Tibial artery (tissue), 4 donors: ENCODE measurements around the gene TAF3.

Source experiments
- DNase-seq, 2 donors: peaks; one replicate each; pipeline ENCODE4 v3.0.0-alpha.2; 2019
- H3K27ac ChIP-seq, 2 donors: fragments of 200-600 bp; sonication (generic) in 1 of 2; 1 replicate in 1 of 2; 2 replicates in 1 of 2; pipeline ENCODE4 v1.5.1; 2018 to 2019; ENCODE audit warnings: mild to moderate bottlenecking in 1 of 2
- H3K27me3 ChIP-seq, 2 donors: fragments of 200-600 bp; sonication (generic) in 1 of 2; one replicate each; pipeline versions ENCODE4 v1.5.1 to v1.6.0; 2016 to 2019
- H3K36me3 ChIP-seq, 3 donors: fragments of 200-600 bp; sonication (generic) in 2 of 3; one replicate each; pipeline ENCODE4 v1.5.1; 2016 to 2019; ENCODE audit warnings: mild to moderate bottlenecking in 2 of 3
- H3K4me1 ChIP-seq, 4 donors: fragments of 200-600 bp; sonication (generic) in 2 of 4; 1 replicate in 3 of 4; 2 replicates in 1 of 4; pipeline ENCODE4 v1.5.1; 2016 to 2019
- H3K4me3 ChIP-seq, 2 donors: fragments of 200-600 bp; sonication (generic) in 1 of 2; 1 replicate in 1 of 2; 2 replicates in 1 of 2; pipeline ENCODE4 v1.5.1; 2018 to 2019; ENCODE audit warnings: mild to moderate bottlenecking in 2 of 2
- H3K9me3 ChIP-seq, 3 donors: fragments of 200-600 bp; sonication (generic) in 1 of 3; one replicate each; pipeline ENCODE4 v1.5.1; 2016 to 2019
- intact Hi-C: fragments of 100-400 bp; cut with DNase I; formaldehyde crosslinking; loops from one replicate; pipeline ENCODE4 v1.15.0; 2023; ENCODE audit warnings: low total_unique reads
- TF ChIP-seq, protein P1 (sequence below), 2 experiments: fragments of 200-600 bp in 1 of 2; fragments of 450-650 bp in 1 of 2; IDR thresholded peaks; one replicate each; pipeline ENCODE4 v1.5.1; 2017 to 2019; ENCODE audit warnings: antibody characterized with exemption in 2 of 2, mild to moderate bottlenecking in 1 of 2, moderate library complexity in 1 of 2

TAF3 gene

DNA sequence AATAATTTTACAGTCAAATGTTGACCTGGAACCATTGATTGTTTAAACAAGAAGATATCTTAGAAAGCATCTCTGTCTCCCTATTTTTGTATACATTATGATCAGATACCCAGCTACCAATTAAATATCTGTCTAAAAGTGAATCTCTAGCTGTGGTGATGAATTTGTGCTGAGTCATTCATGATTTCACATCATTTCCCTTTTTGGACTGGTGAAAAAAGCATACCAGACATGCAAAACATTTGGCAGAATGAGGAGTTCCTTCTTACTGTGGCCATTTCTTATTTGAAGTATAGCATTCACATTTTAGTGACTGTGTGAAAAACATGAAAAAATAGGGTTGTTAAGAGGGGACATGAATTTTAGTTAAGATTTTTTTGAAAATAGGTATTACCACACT is 138.2 kb downstream of the TAF3 start:
- H3K27ac ChIP-seq, result no peak overlapping the region
- H3K4me3 ChIP-seq, result no peak overlapping the region
- intact Hi-C loops, result no loop called here
- no peaks in the 10 kb centered on the region for H3K27me3 ChIP-seq
- DNase-seq, result no peak
- peaks cover 0 to 23% (median 0%) of the 10 kb centered on the region in 4 donors for H3K4me1 ChIP-seq
- no peaks in the 10 kb centered on the region for H3K9me3 ChIP-seq
- H3K36me3 ChIP-seq, result no peaks in the 10 kb centered on the region
- TF ChIP-seq, protein P1, sequence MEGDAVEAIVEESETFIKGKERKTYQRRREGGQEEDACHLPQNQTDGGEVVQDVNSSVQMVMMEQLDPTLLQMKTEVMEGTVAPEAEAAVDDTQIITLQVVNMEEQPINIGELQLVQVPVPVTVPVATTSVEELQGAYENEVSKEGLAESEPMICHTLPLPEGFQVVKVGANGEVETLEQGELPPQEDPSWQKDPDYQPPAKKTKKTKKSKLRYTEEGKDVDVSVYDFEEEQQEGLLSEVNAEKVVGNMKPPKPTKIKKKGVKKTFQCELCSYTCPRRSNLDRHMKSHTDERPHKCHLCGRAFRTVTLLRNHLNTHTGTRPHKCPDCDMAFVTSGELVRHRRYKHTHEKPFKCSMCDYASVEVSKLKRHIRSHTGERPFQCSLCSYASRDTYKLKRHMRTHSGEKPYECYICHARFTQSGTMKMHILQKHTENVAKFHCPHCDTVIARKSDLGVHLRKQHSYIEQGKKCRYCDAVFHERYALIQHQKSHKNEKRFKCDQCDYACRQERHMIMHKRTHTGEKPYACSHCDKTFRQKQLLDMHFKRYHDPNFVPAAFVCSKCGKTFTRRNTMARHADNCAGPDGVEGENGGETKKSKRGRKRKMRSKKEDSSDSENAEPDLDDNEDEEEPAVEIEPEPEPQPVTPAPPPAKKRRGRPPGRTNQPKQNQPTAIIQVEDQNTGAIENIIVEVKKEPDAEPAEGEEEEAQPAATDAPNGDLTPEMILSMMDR (IDR thresholded peaks at IDR 0.05), result no peak

DNA sequence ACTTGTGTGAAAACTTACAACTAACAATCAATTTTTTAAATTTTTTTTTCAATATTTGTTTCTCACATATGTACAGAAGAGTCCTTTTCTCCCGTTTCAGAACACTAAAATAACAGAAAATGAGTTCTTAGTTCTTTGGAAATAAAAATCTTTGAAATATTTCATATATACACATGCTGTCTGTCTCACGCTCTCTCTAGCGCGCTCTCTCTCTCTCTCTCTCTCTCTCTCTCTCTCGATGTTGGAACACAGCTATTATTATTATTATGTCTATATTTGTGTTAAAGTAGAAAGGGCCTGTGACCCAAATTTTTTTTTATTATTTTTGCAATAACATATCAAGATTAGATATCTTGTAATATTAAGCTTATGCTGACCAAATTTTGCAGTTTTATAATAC is 139.3 kb downstream of the TAF3 start:
- DNase-seq, result no peak
- peaks cover 0 to 23% (median 0%) of the 10 kb centered on the region in 4 donors for H3K4me1 ChIP-seq
- intact Hi-C loops, result no loop called here
- no peaks in the 10 kb centered on the region for H3K9me3 ChIP-seq
- TF ChIP-seq, protein P1 (IDR thresholded peaks at IDR 0.05), result no peak
- H3K27me3 ChIP-seq, result no peaks in the 10 kb centered on the region
- no peaks in the 10 kb centered on the region for H3K36me3 ChIP-seq
- no peak overlapping the region for H3K27ac ChIP-seq
- H3K4me3 ChIP-seq, result no peak overlapping the region

- Histone ChIP-seq H3K4me3 (no peak overlapping the region), H3K27me3 (no peaks in the 10 kb centered on the region), H3K27ac (no peak overlapping the region), H3K4me1 (peaks cover 0 to 23% (median 0%) of the 10 kb centered on the region in 4 donors), H3K36me3 (no peaks in the 10 kb centered on the region), H3K9me3 (no peaks in the 10 kb centered on the region)
- no peak for DNase-seq
- intact Hi-C loops, result no loop called here
- TF ChIP-seq, protein P1 (IDR thresholded peaks at IDR 0.05), result no peak
These were observed 140.1 kb downstream of the TAF3 start for GRCh38 chr10:7958442-7958841.

GRCh38 chr10:7960108-7960507 is 141.8 kb downstream of the TAF3 start:
- Histone ChIP-seq H3K27ac (no peak overlapping the region), H3K27me3 (no peaks in the 10 kb centered on the region), H3K9me3 (no peaks in the 10 kb centered on the region), H3K4me1 (peaks cover 0 to 22% (median 0%) of the 10 kb centered on the region in 4 donors), H3K4me3 (no peak overlapping the region), H3K36me3 (peaks cover 12% of the 10 kb centered on the region in 3 donors)
- intact Hi-C loops, result no loop called here
- TF ChIP-seq, protein P1 (IDR thresholded peaks at IDR 0.05), result no peak
- no peak for DNase-seq

- H3K27ac ChIP-seq, result no peak overlapping the region
These were observed 144.3 kb downstream of the TAF3 start for GRCh38 chr10:7962592-7962991.

More at GRCh38 chr10:7962592-7962991, 144.3 kb downstream of the TAF3 start:
- H3K9me3 ChIP-seq, result no peaks in the 10 kb centered on the region
- TF ChIP-seq, protein P1 (IDR thresholded peaks at IDR 0.05), result no peak
- H3K36me3 ChIP-seq, result peaks cover 12 to 16% (median 12%) of the 10 kb centered on the region in 3 donors
- no peak for DNase-seq
- no peak overlapping the region for H3K4me3 ChIP-seq
- no peaks in the 10 kb centered on the region for H3K27me3 ChIP-seq
- intact Hi-C loops, result no loop called here
- H3K4me1 ChIP-seq, result no peaks in the 10 kb centered on the region
